Raji (cell line): ENCODE results near the gene ATXN1.

Source experiments
- POLR2A ChIP-seq: IDR thresholded peaks from 2 replicates; pipeline ENCODE4 v1.6.1; 2011; ENCODE audit warnings: low read depth, low read length, control low read depth; ENCODE audit not compliant: insufficient read depth

Gene ATXN1

GRCh38 chr6:16471910-16472297 is 289.4 kb downstream of the ATXN1 start:
- no peak for TF ChIP-seq POLR2A

GRCh38 chr6:16471222-16471909 is 289.9 kb downstream of the ATXN1 start:
- 0 out of 2 replicates have a peak, but pooled peaks have one; percentile 39 for TF ChIP-seq POLR2A

GRCh38 chr6:16470502-16471221 is 290.6 kb downstream of the ATXN1 start:
- no peak for TF ChIP-seq POLR2A

DNA sequence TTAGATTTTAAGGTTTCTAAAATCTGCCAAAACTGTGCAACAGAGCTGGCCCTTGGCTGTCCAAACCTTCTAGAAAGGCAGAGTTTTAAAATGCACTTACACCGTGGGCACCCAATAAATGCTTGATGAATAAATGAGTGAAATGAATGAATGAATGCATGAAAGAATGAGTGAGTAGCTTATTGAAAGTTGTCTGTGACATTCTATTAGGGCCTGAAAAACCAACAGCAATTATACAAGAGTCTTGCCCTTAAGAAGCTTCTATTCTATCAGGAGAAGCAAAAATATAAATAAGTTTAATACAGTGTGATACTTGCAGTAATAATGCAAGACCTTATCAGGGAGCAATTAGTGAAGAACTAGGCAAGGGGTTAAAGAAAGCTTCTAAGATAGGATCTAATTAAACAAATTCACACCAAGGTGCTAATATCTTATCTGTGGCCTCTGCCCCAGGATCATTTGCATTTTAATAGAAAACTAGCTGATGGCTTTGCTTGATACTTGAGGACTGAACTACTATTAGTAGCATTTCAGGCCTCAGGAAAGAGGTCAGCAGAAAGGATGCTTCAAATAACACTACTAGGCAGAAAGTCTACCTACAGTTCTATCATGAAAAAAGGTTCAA is 292.2 kb downstream of the ATXN1 start:
- TF ChIP-seq POLR2A = no peak

DNA sequence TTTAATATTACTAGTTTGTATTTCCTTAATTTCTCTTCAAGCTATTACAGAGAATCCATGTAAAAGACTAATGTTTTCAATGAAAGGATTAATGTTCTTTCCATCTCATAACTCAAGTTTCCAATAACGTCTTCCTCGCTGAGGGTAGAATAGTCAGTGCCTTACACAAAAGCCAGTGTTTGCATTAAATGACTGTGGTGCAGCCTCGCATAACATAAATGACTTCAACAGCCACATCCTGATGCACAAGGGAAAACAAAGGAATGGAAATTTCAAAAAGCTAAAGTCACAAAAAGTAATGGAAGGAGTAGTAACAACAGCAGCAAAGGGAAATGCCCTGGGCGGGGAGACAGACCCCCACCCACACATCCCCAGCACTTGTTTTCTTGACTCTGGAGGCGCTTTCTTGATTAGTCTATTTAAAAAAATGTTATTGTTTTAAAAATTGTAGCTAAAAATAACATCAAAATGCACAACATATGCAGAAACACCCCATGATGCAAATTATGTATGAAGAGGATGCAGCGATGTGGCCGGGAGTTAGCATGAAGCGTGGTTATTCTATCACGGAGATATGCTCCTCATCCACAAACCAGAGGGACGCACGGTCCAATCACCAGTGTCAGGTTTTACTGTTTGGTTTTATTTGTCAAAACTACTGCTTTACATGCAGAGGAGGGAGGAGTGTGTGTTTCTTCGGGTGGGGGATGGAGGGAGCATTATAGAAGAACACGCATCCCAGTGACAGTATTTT is 294.3 kb downstream of the ATXN1 start:
- no peak for TF ChIP-seq POLR2A

DNA sequence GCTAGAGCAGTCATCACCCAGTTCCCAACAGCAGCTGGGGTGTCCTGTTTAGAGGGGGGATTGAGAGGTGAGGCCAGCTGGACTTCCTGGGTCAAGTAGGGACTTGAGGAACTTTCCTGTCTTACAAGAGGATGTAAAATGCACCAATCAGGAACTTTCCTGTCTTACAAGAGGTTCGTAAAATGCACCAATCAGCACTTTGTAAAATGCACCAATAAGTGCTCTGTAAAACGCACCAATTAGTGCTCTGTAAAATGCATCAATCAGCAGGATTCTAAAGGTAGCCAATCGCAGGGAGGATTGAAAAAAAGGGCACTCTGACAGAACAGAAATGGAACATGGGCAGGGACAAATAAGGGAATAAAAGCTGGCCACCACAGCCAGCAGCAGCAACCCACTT is 297.2 kb downstream of the ATXN1 start:
- TF ChIP-seq POLR2A = no peak

- TF ChIP-seq POLR2A = no peak
Observed at GRCh38 chr6:16461491-16461890, 299.8 kb downstream of the ATXN1 start.

DNA sequence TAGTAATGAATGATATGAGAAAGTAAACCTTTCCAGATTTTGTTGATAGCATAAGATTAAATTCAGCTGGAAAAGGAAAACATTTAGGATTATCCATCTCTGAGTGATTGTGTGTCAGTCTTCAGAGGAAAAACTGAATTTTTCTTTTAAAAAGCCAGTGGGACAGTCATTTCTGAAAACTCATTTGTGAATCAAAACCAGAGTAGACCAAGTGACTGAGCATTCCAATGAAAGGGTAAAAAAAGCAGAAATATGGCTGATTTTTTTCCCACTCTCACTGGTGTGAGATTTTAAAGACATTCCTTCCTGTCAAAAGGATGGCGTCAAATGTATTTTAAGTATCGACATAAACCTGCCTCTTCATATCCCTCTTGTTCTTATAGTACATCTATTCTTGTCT is 308.9 kb downstream of the ATXN1 start:
- no peak for TF ChIP-seq POLR2A

GRCh38 chr6:16450821-16451220 is 310.4 kb downstream of the ATXN1 start:
- no peak for TF ChIP-seq POLR2A

DNA sequence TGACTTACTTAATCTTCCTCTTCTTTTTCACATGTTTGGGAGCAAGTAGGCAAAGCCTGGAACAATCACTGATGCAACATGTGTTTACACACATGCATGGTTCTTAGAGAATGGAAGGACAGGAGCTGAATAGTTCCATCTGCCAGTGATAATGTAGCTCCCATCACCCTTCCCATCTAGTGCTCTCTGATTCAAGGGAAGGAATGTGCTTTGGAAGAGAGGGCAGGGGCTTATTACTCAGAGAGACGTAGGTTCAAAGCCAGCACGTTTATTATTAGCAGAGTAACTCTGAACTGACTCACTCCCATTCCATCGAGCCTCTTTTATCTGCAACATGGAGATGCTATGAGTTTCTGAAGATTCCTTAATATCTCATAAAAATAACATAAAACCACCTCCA is 311.0 kb downstream of the ATXN1 start:
- TF ChIP-seq POLR2A = no peak

DNA sequence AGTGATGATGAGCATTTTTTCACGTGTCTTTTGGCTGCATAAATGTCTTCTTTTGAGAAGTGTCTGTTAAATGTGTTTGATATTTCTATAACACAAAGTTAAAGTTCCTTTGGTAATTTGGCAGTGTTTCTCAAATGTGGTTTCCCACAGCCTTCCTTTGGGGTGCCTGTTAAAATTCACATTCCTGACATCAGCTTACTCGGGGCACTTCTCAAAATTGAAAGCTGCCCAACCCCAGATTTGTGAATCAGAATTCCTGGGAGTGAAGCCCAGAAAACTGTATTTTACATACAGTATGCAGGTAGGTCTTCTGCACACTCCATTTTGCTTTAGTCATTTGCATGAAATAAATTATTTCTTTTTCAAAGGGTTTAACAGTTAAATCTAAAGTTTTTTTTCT is 315.0 kb downstream of the ATXN1 start:
- no peak for TF ChIP-seq POLR2A

- TF ChIP-seq POLR2A = no peak
Observed at GRCh38 chr6:16442031-16442430, 319.2 kb downstream of the ATXN1 start.

DNA sequence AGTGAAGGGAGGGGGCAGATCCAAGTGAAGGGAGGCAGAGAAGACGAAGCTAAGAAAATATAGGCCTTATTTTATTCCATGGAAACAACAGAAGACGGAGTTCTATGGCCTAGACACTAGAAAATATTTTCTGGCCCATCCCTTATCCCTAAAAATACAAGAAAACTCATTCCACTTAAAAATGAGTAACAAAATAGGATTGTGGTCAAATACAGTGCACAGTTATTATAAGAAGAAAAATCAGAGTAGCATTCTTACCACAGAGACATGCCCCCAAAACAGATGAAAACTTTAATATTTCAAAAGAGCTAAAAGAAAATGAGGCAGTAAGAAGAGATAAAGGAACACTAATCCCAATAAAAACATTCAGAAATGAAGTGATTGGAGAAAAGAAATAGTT is 320.0 kb downstream of the ATXN1 start:
- TF ChIP-seq POLR2A = no peak

DNA sequence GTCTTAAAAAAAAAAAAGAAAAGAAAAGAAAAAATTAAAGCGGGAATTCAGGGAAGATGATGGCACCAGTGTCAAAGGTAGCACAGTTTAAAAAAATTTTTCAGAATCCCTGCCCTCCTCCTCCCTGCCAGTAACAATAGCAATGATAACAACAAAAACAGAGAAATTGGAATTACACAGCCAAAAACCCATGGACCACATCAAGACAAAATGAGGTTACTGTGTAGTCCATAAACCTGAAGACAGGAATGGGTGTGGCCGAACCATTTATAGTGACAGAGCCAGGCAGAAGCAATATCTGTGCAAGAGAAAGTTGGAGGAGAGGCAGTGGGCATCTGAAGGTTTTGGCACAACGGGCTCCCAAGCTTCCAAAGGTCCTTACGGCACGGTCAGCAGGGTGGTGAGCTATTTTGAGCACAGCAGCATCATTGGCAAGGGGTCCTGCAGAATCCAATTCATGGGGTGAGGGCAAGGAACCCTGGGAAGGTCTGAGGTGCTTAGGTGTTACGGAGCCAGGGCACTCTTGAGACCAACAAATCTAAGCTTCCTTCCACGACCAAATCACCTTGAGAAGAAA is 320.5 kb downstream of the ATXN1 start:
- no peak for TF ChIP-seq POLR2A
